Caki2 (cell line): ENCODE results near the gene JMJD1C. TPM values are rescaled to one million over a fixed set of nuclear protein-coding genes. Genes with fewer than 3 reads are reported as not detected.
"Not testable (repeated sequence)": the region's sequence is repeated elsewhere in the genome, so short reads cannot be mapped to it uniquely, and the experiment has no call there.

Experiments used
- DNase-seq: peaks from one replicate; pipeline ENCODE4 v3.0.0-alpha.2; 2015; ENCODE audit warnings: low read depth
- in situ Hi-C: cut with HindIII; loops from 2 replicates; pipeline ENCODE4 v1.10.0; 2016; ENCODE audit warnings: low sequenced_read_pairs, low pct_unique_long_range_greater_than_20kb, mixed read lengths
- total RNA-seq: library from RNA; depleted of rRNA; stranded (reverse); fragments of >200 nt; shearing (Covaris generic); gene quantifications from 2 replicates; pipeline ENCODE4 v1.2.3, GENCODE V29; 2014; ENCODE audit warnings: low replicate concordance

JMJD1C gene
- total RNA-seq, 1 experiment from 2014 or later = 31.0 TPM

DNA sequence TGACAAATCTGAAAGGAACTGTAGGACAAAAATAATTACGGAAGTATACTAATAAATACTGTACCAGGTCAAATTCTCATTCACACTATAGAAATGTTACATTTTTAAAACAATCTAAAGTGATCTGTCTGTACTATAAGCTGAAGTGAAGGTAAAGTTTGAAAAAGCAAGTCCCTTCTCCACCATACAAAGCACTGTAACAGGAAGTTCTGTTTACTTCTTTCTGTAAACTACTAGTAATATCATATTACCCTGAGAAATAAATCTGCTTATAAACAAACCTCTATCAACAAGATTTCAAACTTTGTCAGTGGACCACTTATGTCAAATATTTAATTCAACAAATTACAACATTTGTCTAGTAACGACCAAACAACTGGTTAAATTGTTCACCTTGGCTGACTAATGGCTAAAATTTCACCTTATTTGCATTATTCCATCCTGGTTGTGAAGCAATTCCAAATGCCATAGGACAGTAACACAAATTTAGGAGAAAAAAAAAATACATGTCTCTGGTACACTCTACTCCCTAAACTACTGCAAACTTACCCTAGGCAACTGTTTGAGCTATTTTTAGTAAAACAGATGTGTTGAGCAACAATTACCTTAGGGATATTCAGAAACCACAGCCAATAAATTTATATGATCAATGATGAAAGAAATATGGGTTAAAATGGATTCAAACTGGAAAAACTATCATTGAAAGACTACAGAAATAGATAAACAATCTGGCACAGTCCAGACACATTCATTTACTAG lies 206.7 kb downstream of the JMJD1C start:
- in situ Hi-C loops = no loop called here
- DNase-seq = no peak

GRCh38 chr10:63257778-63258177 lies 208.0 kb downstream of the JMJD1C start:
- no peak for DNase-seq

GRCh38 chr10:63256009-63256773 lies 209.6 kb downstream of the JMJD1C start:
- in situ Hi-C loops = no loop called here
- no peak for DNase-seq

More at GRCh38 chr10:63257778-63258177, 208.0 kb downstream of the JMJD1C start:
- in situ Hi-C loops = no loop called here

DNA sequence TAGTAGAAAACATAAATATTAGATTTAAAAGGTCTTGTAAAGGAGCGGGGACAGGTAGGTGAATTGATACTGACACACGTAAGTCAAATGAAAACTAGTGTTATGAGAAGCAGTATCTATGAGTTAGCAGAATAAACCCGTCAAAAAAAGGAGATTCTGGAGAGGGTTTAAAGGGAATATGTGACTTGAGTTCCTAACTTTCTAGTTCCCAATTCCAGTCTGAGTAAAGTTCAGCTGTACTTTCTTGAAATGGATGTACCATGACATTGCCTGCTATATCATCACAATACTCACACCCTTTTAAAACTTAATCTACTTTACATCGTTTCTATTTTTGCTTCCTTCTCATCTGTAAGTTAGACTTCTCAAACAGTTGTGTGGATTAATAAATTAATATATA lies 210.5 kb downstream of the JMJD1C start:
- no peak for DNase-seq
- in situ Hi-C loops = no loop called here

- in situ Hi-C loops = no loop called here
- no peak for DNase-seq
These were observed 212.7 kb downstream of the JMJD1C start for GRCh38 chr10:63253040-63253439.

GRCh38 chr10:63252095-63252762 lies 213.5 kb downstream of the JMJD1C start:
- in situ Hi-C loops = no loop called here
- DNase-seq = no peak

DNA sequence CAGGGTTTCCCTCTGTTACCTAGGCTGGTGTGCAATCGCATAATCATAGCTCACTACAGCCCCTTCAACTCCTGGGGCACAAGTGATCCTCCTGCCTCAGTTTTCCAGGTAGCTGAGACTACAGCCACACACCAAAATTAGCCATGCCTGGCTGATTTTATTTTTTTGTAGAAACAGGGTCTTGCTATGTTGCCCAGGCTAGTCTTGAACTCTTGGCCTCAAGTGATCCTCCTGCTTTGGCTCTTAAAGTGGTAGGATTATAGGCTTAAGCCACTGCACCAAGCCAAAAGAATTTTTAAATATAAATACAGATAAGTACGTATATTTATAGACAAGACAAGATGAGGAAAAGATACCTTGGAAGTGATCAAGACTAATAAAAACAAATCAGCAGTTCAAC lies 215.7 kb downstream of the JMJD1C start:
- in situ Hi-C loops = no loop called here
- no peak for DNase-seq

GRCh38 chr10:63247771-63248170 lies 218.0 kb downstream of the JMJD1C start:
- in situ Hi-C loops = no loop called here
- no peak for DNase-seq

GRCh38 chr10:63246356-63246755 lies 219.4 kb downstream of the JMJD1C start:
- in situ Hi-C loops = no loop called here

GRCh38 chr10:63241841-63242281 lies 223.9 kb downstream of the JMJD1C start:
- in situ Hi-C loops = no loop called here
- no peak for DNase-seq

More at GRCh38 chr10:63246356-63246755, 219.4 kb downstream of the JMJD1C start:
- DNase-seq = no peak

DNA sequence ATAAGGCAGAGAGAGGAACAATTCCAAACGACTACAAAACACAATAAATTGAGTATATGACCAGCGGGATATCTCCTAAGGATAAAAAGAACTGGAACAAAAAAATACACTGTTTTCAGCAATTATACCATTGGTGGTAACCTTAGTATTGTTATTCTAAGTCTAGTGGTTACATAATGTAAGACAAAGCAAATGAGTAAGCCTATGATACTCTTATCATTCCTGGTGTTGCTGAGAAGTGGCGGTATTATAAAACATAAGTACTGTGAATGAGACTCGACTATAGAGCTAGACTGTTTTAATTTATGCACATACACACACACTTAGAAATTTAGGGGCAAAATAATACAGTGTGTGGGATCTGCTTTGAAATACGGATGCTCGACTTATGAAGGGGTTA lies 225.0 kb downstream of the JMJD1C start:
- no peak for DNase-seq
- in situ Hi-C loops = no loop called here

DNA sequence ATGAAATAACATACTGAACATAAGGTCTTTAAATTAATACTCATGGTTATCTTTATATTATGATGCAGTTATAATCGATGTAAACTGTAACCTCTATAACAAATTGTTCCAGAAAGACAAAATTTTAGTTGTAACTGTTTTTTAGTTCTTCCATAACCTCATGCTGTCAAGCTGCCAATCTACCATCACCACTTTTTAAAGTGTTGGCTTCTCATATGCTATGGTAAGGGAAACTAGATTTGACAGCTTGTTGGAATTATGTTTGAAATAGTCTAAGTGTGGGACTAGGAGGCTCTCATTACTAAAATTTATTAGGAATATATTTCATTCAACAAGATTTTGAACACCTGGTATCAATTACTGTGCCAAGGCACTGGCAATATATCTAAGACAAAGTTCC lies 227.3 kb downstream of the JMJD1C start:
- no peak for DNase-seq
- in situ Hi-C loops = no loop called here

DNA sequence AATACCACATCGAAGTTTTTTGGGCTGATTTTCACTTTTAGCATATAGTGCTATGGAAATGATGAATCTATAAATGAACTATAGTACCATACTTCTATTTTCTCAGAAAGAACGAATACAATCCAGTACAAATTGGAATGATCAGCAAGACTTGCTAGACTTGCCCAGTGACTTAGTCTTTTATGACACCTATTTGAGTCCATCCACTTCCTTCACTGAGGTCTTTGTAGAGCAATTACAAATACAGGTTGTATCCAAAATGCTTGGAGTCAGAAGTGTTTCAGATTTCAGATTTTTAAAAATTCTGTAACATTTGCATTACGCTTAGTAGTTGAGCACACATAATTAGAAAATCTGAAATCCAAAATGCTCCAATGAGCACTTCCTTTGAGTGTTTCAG lies 228.4 kb downstream of the JMJD1C start:
- no peak for DNase-seq
- in situ Hi-C loops = no loop called here

DNA sequence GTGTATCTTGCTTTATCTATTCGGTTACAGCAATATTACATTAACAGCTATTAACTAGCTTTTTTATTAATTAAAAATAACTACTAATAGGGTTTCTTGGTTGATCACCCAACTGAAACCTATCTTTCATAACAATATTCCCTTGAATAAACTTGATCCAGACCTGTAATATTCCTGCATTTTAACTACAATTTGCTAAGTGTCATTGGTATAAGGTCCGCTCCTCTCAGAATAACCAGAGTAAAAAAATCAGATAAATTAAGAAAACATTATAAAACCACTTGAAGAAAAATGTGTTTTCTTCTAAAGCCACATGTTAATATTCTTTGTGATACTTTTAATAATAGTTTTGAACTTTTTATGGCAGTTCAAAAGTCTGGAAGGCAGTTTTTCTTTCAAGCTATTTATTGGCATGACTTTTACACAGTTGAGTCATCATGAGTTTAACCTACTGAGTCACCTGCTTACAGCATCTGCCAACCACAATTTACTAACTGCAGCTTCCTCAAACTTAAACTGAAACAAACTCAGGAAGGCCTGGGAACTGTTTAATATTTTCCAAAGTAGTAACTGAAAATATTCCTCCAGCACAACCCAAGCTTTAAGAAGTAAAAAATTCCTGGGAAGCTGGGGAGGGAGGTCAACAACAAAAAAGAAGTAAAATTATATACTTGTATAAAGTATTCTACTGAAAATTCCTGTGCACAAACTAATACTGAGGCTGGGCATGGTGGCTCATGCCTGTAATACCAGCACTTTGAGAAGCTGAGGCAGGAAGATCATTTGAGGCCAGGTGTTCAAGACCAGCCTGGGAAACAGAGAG lies 229.5 kb downstream of the JMJD1C start:
- in situ Hi-C loops = no loop called here
- peak; percentile 90 for DNase-seq

- DNase-seq, in situ Hi-C loops: not testable (repeated sequence)
These were observed 230.6 kb downstream of the JMJD1C start for GRCh38 chr10:63235136-63235535.

DNA sequence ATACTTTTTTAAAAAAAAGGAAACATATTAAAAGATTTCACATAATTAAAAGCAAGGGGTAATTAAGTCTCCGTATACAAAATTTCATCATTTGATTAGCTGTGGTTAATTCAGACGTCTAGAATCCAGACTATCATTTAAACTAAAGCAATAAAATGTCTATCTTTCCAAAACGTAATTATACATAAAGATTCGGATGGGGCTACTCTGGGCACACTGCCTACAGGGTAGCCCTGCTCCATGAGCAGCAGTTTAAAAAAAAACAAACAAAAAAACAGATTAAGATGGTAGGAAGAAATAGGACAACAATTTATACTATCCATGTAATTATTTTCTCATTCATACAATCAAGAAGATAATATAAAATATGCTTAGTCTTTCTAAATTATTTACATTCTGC lies 236.6 kb downstream of the JMJD1C start:
- no peak for DNase-seq
- in situ Hi-C loops = no loop called here

GRCh38 chr10:63228237-63228636 lies 237.5 kb downstream of the JMJD1C start:
- no peak for DNase-seq

GRCh38 chr10:63227207-63227895 lies 238.4 kb downstream of the JMJD1C start:
- in situ Hi-C loops = no loop called here
- no peak for DNase-seq

More at GRCh38 chr10:63228237-63228636, 237.5 kb downstream of the JMJD1C start:
- in situ Hi-C loops = no loop called here
